GM12875 (cell line): ENCODE results near the gene GPR18.

Source experiments
- H3K4me3 ChIP-seq: one replicate; pipeline ENCODE4 v1.5.1; 2011; ENCODE audit warnings: low read depth, low read length, control low read depth
- TF ChIP-seq, protein P1 (sequence below): IDR thresholded peaks from 2 replicates; pipeline ENCODE4 v1.5.1; 2011; ENCODE audit warnings: low read depth, mild to moderate bottlenecking, control low read depth, inconsistent platforms, low read length, moderate library complexity, borderline replicate concordance; ENCODE audit not compliant: insufficient read depth

GPR18 gene

GRCh38 chr13:99225078-99225477 is 33.1 kb downstream of the GPR18 start:
- no peak overlapping the region for H3K4me3 ChIP-seq
- TF ChIP-seq, protein P1, sequence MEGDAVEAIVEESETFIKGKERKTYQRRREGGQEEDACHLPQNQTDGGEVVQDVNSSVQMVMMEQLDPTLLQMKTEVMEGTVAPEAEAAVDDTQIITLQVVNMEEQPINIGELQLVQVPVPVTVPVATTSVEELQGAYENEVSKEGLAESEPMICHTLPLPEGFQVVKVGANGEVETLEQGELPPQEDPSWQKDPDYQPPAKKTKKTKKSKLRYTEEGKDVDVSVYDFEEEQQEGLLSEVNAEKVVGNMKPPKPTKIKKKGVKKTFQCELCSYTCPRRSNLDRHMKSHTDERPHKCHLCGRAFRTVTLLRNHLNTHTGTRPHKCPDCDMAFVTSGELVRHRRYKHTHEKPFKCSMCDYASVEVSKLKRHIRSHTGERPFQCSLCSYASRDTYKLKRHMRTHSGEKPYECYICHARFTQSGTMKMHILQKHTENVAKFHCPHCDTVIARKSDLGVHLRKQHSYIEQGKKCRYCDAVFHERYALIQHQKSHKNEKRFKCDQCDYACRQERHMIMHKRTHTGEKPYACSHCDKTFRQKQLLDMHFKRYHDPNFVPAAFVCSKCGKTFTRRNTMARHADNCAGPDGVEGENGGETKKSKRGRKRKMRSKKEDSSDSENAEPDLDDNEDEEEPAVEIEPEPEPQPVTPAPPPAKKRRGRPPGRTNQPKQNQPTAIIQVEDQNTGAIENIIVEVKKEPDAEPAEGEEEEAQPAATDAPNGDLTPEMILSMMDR: no peak

DNA sequence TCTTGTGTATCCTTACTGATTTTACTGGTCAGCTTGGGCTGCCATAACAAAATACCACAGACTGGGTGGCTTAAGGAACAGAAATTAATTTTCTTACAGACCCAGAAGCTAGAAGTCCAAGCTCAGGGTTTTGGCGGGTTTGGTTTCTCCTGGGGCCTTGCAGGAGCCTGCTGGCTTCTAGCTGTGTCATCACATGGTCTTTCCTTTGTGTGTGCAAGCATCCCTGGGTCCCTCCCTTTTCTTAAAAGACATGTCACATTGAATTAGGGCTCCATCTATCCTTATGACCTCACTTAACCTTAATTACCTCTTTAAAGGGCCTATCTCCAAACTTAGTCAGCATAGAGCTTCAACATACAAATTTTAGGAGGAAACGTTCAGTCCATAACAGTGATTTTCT is 34.2 kb downstream of the GPR18 start:
- H3K4me3 ChIP-seq: no peak overlapping the region
- TF ChIP-seq, protein P1: no peak

GRCh38 chr13:99223587-99223986 is 34.6 kb downstream of the GPR18 start:
- no peak overlapping the region for H3K4me3 ChIP-seq
- TF ChIP-seq, protein P1: no peak

DNA sequence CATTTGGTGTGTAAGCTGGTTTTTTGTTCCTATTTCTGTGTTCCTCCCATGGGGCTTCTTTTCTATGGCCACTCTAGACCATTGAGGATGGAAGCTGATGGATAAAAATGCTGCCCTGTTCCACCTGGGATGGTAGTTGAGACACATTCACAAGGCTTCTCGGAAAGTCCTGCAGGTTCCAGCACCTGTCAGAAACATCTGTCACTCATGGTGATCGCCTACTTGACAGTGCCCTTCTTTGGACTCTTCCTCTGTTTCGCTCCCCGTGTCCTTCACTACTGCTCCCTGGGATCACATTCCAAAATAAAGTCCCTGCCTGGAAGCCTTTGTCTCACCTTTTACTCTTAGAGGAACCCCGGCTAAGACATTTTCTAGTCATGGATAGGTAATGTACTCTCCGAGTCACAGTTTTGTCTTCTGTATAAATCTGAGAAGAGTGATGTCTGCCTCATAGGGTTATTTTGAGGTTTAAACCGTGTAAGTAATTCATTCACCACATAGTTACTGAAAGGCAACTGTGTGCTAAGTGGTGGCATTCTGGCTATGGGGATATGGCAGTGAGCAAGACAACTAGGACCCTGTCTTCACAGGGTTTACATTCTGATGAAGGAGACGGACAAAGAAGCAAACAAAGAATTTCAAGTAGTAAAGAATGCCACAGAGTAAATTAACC is 36.5 kb downstream of the GPR18 start:
- H3K4me3 ChIP-seq: no peak overlapping the region
- TF ChIP-seq, protein P1: no peak

DNA sequence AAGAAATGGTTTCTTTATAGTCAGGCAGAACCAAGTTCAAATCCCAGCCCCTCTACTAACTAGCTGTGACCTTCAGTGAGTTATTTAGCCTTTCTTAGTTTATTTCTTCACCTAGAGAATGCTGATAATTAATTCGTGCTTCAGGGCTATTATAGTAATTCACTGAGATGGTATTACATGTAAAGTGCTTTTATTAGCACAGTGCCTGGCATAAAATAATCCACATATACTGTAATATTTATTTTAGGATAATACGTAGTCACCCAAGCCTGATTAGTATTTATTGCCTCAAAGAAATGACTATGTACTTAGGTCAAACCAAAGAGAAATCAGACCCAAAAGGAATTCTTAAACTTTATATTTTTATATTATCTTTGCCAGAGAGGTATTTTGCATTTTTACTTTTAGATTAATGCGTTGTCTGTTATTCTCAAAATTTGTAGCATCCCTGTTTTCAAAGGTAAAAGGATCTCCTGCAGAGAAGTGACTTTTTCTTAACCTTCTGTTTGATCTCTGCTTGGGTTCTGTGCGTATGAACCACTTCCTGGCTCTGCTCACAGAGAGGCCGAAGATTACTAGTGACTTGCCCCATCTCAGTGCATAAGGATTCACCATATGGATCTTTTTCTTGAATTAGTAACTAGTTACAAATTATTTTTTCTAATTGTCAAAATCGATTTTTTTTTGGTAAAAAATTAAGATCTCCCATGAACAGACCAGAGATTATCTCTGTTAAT is 37.8 kb downstream of the GPR18 start:
- H3K4me3 ChIP-seq: no peak overlapping the region
- TF ChIP-seq, protein P1: no peak

GRCh38 chr13:99218969-99219368 is 39.2 kb downstream of the GPR18 start:
- H3K4me3 ChIP-seq: no peak overlapping the region
- TF ChIP-seq, protein P1: no peak

- no peak overlapping the region for H3K4me3 ChIP-seq
- TF ChIP-seq, protein P1: no peak
These were observed 39.6 kb downstream of the GPR18 start for GRCh38 chr13:99218545-99218944.
